GM18909 (cell line): ENCODE measurements around the gene CKS2.
"Not testable (repeated sequence)": the region's sequence is repeated elsewhere in the genome, so short reads cannot be mapped to it uniquely, and the experiment has no call there.

ENCODE experiments used
- ATAC-seq: cut with Tn5 transposase; IDR thresholded peaks from one replicate; pipeline ENCODE4 v1.9.1; 2021; ENCODE audit warnings: mild to moderate bottlenecking; ENCODE audit not compliant: unreplicated experiment, poor library complexity

CKS2 gene

GRCh38 chr9:89310475-89311345, at the start of gene CKS2:
Gene CKS2 (plus strand): TSS chr9:89311195. CDS start chr9:89311293, 98 bp downstream.
- peak; percentile 93 for ATAC-seq

DNA sequence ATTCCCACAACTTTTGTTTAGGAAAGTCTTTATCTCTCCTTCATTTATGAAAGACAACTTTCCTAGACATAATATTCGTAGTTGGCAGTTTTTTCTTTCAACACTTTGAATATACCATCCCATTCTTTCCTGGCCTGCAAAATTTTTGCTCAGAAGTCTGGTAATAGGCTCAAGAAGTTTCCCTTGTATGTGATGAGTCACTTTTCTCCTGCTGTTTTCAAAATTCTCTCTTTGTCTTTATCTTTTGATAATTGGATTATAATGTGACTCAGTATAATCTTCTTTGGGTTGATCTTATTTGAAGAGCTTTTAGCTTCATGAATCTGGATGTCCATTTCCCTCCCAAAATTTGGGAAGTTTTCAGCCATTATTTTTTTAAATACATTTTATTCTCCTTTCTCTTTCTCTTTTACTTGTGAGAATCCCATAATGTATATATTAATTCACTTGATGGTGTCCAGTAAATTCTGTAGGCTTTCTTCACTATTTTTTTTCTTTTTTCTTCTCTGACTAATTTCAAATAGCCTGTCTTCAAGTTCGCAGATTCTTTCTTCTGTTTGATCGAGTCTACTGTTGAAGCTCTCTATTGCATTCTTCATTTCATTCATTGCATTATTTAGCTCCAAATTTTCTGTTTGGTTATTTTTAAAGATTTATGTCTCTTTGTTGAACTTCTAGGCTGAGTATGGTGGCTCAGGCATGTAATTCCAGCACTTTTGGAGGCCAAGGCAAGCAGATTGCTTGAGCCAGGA, 37.3 kb upstream of the CKS2 start:
- ATAC-seq: no peak

- ATAC-seq: no peak
Measured at GRCh38 chr9:89274838-89275237, 36.2 kb upstream of the CKS2 start.

- not testable (repeated sequence) for ATAC-seq
Measured at GRCh38 chr9:89276040-89276439, 35.0 kb upstream of the CKS2 start.

DNA sequence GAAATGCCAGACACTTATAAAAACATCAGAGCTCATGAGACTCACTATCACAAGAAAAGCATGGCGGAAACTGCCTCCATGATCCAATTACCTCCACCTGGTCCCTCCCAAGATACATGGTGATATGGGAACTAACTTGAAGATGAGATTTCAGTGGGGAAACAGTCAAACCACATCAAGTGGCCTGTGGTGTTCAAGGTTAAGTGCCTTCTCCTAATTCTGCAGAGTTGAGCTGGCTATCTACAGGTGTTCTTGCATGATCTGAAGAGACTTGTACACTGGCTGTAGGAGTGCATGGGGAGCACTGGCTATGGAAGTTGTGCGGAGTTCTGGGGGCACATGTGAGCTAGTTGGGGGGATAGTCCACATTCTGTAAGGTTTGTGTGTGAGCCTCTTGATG, 34.0 kb upstream of the CKS2 start:
- no peak for ATAC-seq

DNA sequence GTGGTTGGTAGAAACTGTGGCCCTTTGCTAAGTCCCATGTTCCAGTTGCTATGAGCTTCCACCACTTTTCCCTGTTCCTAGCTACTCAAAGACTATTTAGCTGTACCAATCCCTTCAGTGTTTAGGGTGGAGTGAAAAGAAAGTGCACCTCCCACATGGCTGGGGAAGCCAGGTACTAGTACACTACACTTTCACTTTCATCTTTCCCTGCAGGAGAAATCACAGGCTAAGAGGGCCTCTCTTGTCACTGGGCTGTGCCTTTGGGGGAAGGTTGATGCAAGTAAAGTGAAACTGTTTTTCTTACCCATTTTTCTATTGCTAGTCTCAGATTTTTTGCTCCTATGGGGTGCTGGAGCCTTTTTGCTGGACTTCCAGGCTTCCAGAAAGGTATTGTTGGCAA, 33.5 kb upstream of the CKS2 start:
- ATAC-seq: no peak

GRCh38 chr9:89278551-89278950, 32.4 kb upstream of the CKS2 start:
- no peak for ATAC-seq

DNA sequence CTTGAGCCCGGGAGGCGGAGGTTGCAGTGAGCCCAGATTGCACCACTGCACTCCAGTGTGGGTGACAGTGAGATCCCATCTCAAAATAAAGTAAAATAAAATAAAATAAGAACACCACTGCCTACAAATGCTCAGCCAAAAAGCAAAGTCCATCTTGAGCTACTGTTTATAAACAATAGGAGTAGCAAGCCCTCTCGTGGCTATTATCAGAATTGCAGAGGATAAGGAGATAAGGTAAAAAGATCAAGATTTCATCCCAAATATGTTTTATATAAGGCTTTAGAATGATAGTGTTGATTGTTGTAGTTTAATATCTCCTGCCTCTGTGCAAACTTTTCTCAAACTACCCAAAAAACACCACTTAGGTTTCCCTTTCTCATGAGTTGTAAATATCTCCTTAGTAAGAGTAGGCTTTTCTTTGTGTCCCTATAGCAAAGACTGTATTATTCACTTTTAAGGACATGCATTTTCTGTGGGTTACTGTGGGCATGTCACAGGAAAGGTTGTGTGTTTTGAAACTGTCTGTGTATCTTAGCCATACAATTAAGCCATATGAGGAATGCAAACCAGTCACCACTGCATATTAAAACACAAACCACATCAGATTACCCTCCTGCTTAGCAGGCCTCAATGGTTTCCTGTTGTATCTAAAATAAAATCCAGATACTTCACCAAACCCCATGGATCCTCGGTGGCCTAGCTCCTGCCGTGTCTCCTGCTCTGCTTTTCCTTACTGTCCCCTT, 31.8 kb upstream of the CKS2 start:
- no peak for ATAC-seq

DNA sequence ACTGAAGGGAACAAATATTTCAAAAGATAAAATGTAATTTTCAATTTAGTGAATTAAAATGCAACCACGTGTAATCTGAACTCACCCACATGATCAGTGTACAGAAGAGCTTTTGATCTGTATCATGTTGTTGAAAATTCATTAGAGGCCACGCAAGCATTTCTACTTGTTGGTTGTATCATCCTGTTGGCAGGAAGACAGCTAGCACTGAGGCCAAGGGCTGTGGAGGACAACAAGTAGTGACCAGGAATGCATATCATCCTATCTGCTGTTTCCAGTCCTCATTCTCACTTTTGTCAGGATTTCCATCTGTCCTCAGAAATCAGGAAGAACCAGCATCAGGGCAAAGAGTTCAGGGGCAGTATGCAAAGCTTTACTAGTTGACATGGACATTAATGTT, 29.9 kb upstream of the CKS2 start:
- ATAC-seq: no peak

- not testable (repeated sequence) for ATAC-seq
Measured at GRCh38 chr9:89282248-89282968, 28.6 kb upstream of the CKS2 start.

DNA sequence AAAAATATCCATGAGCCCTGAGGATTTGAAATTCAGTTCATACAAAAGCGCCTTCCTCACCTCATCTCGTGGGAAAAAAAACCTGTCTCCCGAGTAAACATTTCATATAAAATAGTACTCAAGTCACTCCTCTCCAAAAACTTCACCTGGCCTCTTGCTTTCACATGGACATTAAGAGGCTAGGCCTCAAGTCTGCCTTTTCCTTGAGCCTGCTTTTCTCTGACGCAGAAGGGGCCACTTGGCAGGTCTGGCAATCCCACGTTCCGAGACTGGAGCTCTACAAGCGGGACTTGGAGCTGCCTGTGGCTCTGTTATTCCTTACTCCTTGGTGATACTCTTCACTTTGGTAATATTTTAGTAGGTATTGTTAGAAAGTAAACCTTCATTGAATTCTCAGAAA, 26.9 kb upstream of the CKS2 start:
- no peak for ATAC-seq

GRCh38 chr9:89291741-89292140, 19.3 kb upstream of the CKS2 start:
- no peak for ATAC-seq

GRCh38 chr9:89293014-89293413, 18.0 kb upstream of the CKS2 start:
- ATAC-seq: no peak

DNA sequence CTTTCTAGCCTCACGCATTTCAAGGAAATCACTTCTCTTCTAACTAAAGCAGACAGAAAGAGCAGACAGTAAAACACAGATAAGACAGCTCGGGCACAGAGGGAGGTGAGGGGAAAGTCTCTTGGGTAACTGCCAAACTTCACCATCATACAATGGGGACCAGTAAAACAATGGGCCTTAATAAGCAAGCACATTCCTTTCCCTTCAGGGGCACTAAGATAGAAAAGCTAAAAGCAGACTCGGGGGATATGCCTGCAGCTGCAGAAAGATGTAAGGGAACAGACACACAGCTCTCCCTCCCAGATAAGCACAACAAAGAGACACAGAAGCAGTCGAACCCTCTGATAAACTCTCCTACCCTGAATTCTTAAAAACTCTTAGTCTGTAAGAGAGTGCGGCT, 15.6 kb upstream of the CKS2 start:
- ATAC-seq: no peak

DNA sequence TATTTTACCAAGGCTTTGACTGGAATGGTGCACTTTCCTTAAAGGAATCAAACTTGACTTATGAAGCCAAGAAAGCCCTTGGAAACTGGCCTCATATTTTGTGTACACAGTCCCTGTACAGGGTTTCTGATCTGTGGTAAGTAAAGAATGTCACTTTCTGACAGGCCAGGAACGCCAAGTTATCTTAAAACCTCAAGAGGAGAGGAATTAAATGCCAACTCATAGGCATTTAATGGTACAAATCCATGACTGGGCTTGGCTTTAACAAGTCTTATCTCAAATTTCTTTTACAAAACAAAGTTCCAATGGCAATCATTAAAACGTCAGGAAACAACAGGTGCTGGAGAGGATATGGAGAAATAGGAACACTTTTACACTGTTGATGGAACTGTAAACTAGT, 9.0 kb upstream of the CKS2 start:
- ATAC-seq: not testable (repeated sequence)

- ATAC-seq: no peak
Measured at GRCh38 chr9:89304020-89304833, 6.8 kb upstream of the CKS2 start.

- ATAC-seq: no peak
Measured at GRCh38 chr9:89304834-89305188, 6.2 kb upstream of the CKS2 start.

- ATAC-seq: no peak
Measured at GRCh38 chr9:89305868-89306267, 5.1 kb upstream of the CKS2 start.

DNA sequence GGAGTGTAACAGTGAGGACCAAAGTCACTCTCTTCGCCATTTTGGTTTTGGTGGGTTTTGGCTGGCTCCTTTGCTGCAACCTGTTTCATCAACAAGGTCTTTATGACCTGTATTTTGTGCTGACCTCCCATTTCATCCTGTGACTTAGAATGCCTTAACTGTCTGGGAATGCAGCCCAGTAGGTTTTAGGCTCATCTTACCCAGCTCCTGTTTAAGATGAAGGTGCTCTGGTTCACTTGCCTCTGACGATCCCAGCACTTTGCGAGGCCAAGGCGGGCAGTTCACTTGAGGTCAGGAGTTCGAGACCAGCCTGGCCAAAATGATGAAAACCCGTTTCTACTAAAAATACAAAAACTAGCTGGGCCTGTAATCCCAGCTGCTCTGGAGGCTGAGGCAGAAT, 1.8 kb upstream of the CKS2 start:
- ATAC-seq: no peak
